NT2/D1 (cell line): ENCODE measurements around the gene PCBP2.

Source experiments
- DNase-seq: peaks from one replicate; pipeline ENCODE4 v3.0.0-alpha.2; 2011; ENCODE audit warnings: low read depth, low spot score
- H3K27me3 ChIP-seq: 2 replicates; pipeline ENCODE4 v1.6.0; 2011; ENCODE audit warnings: mild to moderate bottlenecking; ENCODE audit not compliant: insufficient read length, insufficient read depth
- H3K36me3 ChIP-seq: 2 replicates; pipeline ENCODE4 v1.6.1; 2011; ENCODE audit warnings: mild to moderate bottlenecking, low read length, mixed read lengths; ENCODE audit not compliant: insufficient read depth, insufficient read length
- H3K4me1 ChIP-seq: 2 replicates; pipeline ENCODE4 v1.5.1; 2011; ENCODE audit not compliant: insufficient read depth, insufficient read length
- H3K4me3 ChIP-seq: 2 replicates; pipeline ENCODE4 v1.5.1; 2011; ENCODE audit warnings: low read depth; ENCODE audit not compliant: insufficient read length
- H3K9ac ChIP-seq: 2 replicates; pipeline ENCODE4 v1.6.0; 2011; ENCODE audit warnings: low read depth; ENCODE audit not compliant: insufficient read length
- H3K9me3 ChIP-seq: 2 replicates; pipeline ENCODE4 v1.5.1; 2011; ENCODE audit warnings: mild to moderate bottlenecking, low read length; ENCODE audit not compliant: insufficient read depth
- SUZ12 ChIP-seq: IDR thresholded peaks from 2 replicates; pipeline ENCODE4 v1.6.1; 2011; ENCODE audit not compliant: insufficient read length, insufficient read depth; ENCODE audit errors: extremely low read depth
- YY1 ChIP-seq: IDR thresholded peaks from 2 replicates; pipeline ENCODE4 v1.6.1; 2011; ENCODE audit not compliant: insufficient read length, insufficient read depth
- ZNF274 ChIP-seq: IDR thresholded peaks from 2 replicates; pipeline ENCODE4 v1.6.1; 2011; ENCODE audit warnings: mild to moderate bottlenecking, low read depth, low read length

Gene PCBP2

DNA sequence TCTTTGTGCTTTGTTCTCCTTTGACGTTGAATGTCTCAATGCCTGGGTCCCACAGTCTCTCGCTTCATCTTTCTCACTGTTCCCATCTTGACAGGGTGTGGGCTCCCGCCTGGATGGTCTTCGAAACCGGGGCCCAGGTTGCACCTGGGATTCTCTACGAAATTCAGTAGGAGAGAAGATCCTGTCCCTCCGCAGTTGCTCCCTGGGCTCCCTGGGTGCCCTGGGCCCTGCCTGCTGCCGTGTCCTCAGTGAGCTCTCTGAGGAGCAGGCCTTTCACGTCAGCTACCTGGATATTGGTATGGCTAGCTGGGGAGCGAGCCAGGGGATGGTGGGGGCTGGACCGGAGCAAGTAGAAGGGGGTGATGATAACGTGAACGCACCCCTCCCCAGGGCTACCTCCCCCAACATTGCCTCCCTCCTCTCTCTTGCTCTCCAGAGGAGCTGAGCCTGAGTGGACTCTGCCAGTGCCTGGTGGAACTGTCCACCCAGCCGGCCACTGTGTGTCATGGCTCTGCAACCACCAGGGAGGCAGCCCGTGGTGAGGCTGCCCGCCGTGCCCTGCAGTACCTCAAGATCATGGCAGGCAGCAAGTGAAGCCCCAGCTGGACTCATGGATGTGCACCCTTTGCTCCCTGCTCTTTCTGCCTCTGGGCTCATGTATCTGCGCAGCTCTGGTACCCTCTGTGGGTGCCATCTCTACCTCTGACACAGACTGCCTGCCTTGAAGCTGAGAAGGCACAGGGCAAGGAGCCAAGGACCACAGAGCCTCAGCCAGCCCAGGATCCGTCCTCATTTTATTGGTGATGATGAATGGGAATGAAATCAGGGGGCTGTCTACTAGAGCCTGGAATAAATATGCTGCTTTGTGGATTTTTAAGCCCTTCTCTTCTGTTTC lies 53.9 kb downstream of the PCBP2 start:
- Histone ChIP-seq H3K9me3 (peaks cover 4% of the 10 kb centered on the region; the same call in 1 of the 2 replicates), H3K4me3 (no peak overlapping the region), H3K36me3 (peaks cover 65% of the 10 kb centered on the region), H3K9ac (peak overlapping the region; percentile 16), H3K27me3 (no peaks in the 10 kb centered on the region), H3K4me1 (peaks cover 10% of the 10 kb centered on the region)
- TF ChIP-seq YY1, result no peak
- no peak for DNase-seq

GRCh38 chr12:53506450-53506785 lies 54.5 kb downstream of the PCBP2 start:
- peaks cover 68% of the 10 kb centered on the region for H3K36me3 ChIP-seq
- TF ChIP-seq YY1 (no peak), ZNF274 (no peak), SUZ12 (no peak)

DNA sequence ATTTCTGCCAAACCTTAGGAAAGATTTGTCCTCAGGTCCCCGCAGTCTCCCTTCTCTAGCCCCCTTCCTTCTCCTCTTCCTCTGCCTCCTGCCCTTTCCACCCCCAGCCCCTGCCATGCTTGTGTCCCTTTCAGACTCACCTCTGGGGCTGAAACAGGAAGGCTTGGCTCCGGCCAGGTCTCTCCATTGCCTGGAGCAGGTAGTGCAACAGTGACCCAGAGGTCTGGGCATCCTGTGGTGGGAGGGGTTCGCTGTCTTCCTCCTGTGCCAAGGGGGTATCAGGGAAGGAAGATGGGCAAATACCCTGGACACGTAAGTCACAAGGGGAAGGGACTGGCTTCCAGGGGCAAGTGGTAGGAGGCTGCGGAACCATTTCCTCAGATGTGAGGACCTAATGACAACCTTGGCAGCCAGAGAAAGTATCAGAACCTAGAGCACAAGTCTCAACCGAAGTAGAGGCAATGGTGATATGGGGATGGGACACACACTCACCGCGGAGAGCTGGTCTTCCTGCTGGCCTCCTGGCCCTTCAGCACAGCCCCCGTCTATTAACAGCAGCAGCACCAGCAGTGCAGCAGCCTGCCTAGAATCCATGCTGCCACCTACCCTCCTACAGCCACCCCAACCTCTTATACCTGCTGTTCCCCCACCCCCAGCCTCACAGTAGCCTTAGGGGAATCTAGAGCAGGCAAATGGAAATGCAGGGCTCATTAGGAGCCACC lies 55.1 kb downstream of the PCBP2 start, which contains the start of gene NPFF:
TSS of gene NPFF (minus strand) at position 604 of the 722 bp plus-strand sequence. CDS start at position 594, 10 bp downstream.
- peaks cover 72% of the 10 kb centered on the region for H3K36me3 ChIP-seq
- H3K9ac ChIP-seq, result peak within 1 kb of the TSS; percentile 23
- TF ChIP-seq ZNF274, result no peak
- no peak for TF ChIP-seq YY1
- no peak for TF ChIP-seq SUZ12

More at GRCh38 chr12:53506450-53506785, 54.5 kb downstream of the PCBP2 start:
- no peak overlapping the region for H3K9ac ChIP-seq
- no peak overlapping the region for H3K4me3 ChIP-seq
- H3K4me1 ChIP-seq, result peaks cover 10% of the 10 kb centered on the region
- DNase-seq, result no peak
- H3K27me3 ChIP-seq, result no peaks in the 10 kb centered on the region
- H3K9me3 ChIP-seq, result peaks cover 4% of the 10 kb centered on the region; the same call in 1 of the 2 replicates

GRCh38 chr12:53507603-53507885 lies 55.6 kb downstream of the PCBP2 start:
- Histone ChIP-seq H3K4me1 (peaks cover 4% of the 10 kb centered on the region), H3K4me3 (no peak overlapping the region), H3K27me3 (no peaks in the 10 kb centered on the region), H3K36me3 (peaks cover 73% of the 10 kb centered on the region), H3K9ac (peak overlapping the region; percentile 23), H3K9me3 (no peaks in the 10 kb centered on the region)
- DNase-seq, result no peak
- no peak for TF ChIP-seq SUZ12
- TF ChIP-seq YY1, result no peak
- TF ChIP-seq ZNF274, result no peak

More for the DNA sequence above, 55.1 kb downstream of the PCBP2 start, which contains the start of gene NPFF:
- DNase-seq, result no peak
- H3K27me3 ChIP-seq, result no peaks in the 10 kb centered on the region
- no peaks in the 10 kb centered on the region for H3K9me3 ChIP-seq
- H3K4me3 ChIP-seq, result no peak within 1 kb of the TSS
- peaks cover 6% of the 10 kb centered on the region for H3K4me1 ChIP-seq

GRCh38 chr12:53508534-53509170 lies 56.8 kb downstream of the PCBP2 start:
- Histone ChIP-seq H3K36me3 (peaks cover 73% of the 10 kb centered on the region), H3K4me3 (no peak overlapping the region), H3K27me3 (no peaks in the 10 kb centered on the region), H3K9me3 (no peaks in the 10 kb centered on the region), H3K9ac (no peak overlapping the region), H3K4me1 (peaks cover 4% of the 10 kb centered on the region)
- TF ChIP-seq SUZ12 (no peak), YY1 (peak; percentile 24)
- peak; percentile 77 for DNase-seq

DNA sequence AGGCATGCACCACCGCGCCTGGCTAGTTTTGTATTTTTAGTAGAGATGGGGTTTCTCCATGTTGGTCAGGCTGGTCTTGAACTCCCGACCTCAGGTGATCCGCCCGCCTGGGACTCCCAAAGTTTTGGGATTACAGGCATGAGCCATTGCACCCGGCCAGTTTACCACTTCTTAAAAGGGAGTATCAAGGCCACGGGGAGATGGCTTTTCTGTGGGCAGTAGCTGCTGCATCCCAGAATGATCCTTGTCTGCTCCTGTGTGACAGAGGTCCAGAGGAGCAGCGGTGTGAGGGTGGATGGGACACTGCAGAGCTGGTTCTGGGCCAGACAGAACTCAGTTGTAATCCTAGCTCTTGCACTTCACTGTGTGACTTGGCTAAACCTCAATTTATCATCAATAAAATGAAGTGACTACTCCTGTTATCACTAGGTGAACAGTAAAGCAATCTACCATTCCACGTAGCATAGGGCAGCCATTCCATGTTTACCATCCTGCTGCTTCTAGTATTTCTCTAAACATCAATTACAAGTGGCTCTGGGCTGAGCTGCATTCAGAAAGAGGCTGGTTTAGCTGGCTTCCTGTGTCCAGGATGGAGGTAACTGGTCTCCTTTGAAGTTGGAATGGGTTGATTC lies 58.4 kb downstream of the PCBP2 start:
- TF ChIP-seq YY1 (no peak), SUZ12 (no peak), ZNF274 (no peak)
- DNase-seq, result no peak
- no peaks in the 10 kb centered on the region for H3K9me3 ChIP-seq
- H3K4me3 ChIP-seq, result no peak overlapping the region
- peaks cover 4% of the 10 kb centered on the region for H3K4me1 ChIP-seq
- peaks cover 73% of the 10 kb centered on the region for H3K36me3 ChIP-seq
- H3K27me3 ChIP-seq, result no peaks in the 10 kb centered on the region
- no peak overlapping the region for H3K9ac ChIP-seq
